Activated gamma-delta T cell treated with Interleukin-2 at 50 U/mL for 16 hours (primary cell): ENCODE results near the gene RBMS3.
"Not testable (repeated sequence)": the region's sequence is repeated elsewhere in the genome, so short reads cannot be mapped to it uniquely, and the experiment has no call there.

ENCODE experiments used
- DNase-seq: peaks from one replicate; pipeline ENCODE4 v3.0.0-alpha.2; 2020

The RBMS3 gene

GRCh38 chr3:29991198-29991597, 710.3 kb downstream of the RBMS3 start:
- DNase-seq, result no peak

GRCh38 chr3:30002797-30003196, 721.9 kb downstream of the RBMS3 start:
- no peak for DNase-seq

GRCh38 chr3:30003741-30004140, 722.9 kb downstream of the RBMS3 start:
- DNase-seq, result no peak

GRCh38 chr3:30004481-30004880, 723.6 kb downstream of the RBMS3 start:
- no peak for DNase-seq

- no peak for DNase-seq
These were observed 725.2 kb downstream of the RBMS3 start for GRCh38 chr3:30006111-30006510.

GRCh38 chr3:30007668-30008067, 726.8 kb downstream of the RBMS3 start:
- no peak for DNase-seq

- no peak for DNase-seq
These were observed 730.4 kb downstream of the RBMS3 start for GRCh38 chr3:30011237-30011803.

GRCh38 chr3:30012941-30013543, 732.2 kb downstream of the RBMS3 start:
- DNase-seq, result peak; percentile 39

- no peak for DNase-seq
These were observed 737.0 kb downstream of the RBMS3 start for GRCh38 chr3:30017901-30018300.

GRCh38 chr3:30020380-30020779, 739.5 kb downstream of the RBMS3 start:
- no peak for DNase-seq

- DNase-seq, result no peak
These were observed 743.6 kb downstream of the RBMS3 start for GRCh38 chr3:30024466-30024865.

GRCh38 chr3:30026851-30027250, 746.0 kb downstream of the RBMS3 start:
- no peak for DNase-seq

- DNase-seq, result no peak
These were observed 753.5 kb downstream of the RBMS3 start for GRCh38 chr3:30034246-30034991.

- no peak for DNase-seq
These were observed 755.2 kb downstream of the RBMS3 start for GRCh38 chr3:30035935-30036567.

- DNase-seq, result no peak
These were observed 759.3 kb downstream of the RBMS3 start for GRCh38 chr3:30040126-30040525.

- not testable (repeated sequence) for DNase-seq
These were observed 760.6 kb downstream of the RBMS3 start for GRCh38 chr3:30041481-30041880.

- peak; percentile 52 for DNase-seq
These were observed 761.5 kb downstream of the RBMS3 start for GRCh38 chr3:30042274-30042859.

GRCh38 chr3:30042916-30043555, 762.2 kb downstream of the RBMS3 start:
- no peak for DNase-seq

- no peak for DNase-seq
These were observed 763.6 kb downstream of the RBMS3 start for GRCh38 chr3:30044515-30044914.

GRCh38 chr3:30048431-30048830, 767.6 kb downstream of the RBMS3 start:
- DNase-seq, result no peak

- DNase-seq, result not testable (repeated sequence)
These were observed 769.2 kb downstream of the RBMS3 start for GRCh38 chr3:30050116-30050515.

- DNase-seq, result no peak
These were observed 778.4 kb downstream of the RBMS3 start for GRCh38 chr3:30059240-30059639.
